Stimulated activated CD8-positive, alpha-beta memory T cell treated with anti-CD3 and anti-CD28 coated beads, Interleukin-15, amount 100 ng/mL, for 24 hours (primary cell): ENCODE measurements around the gene EGF.
"Not testable (repeated sequence)": the region's sequence is repeated elsewhere in the genome, so short reads cannot be mapped to it uniquely, and the experiment has no call there.

Source experiments
- DNase-seq: peaks from one replicate; pipeline ENCODE4 v3.0.0-alpha.2; 2020; ENCODE audit warnings: low read depth

The EGF gene

GRCh38 chr4:109914322-109914721 lies 1.6 kb downstream of the EGF start:
- no peak for DNase-seq

- no peak for DNase-seq
Measured at GRCh38 chr4:109915385-109916026, 2.8 kb downstream of the EGF start.

GRCh38 chr4:109916027-109916409 lies 3.3 kb downstream of the EGF start:
- no peak for DNase-seq

DNA sequence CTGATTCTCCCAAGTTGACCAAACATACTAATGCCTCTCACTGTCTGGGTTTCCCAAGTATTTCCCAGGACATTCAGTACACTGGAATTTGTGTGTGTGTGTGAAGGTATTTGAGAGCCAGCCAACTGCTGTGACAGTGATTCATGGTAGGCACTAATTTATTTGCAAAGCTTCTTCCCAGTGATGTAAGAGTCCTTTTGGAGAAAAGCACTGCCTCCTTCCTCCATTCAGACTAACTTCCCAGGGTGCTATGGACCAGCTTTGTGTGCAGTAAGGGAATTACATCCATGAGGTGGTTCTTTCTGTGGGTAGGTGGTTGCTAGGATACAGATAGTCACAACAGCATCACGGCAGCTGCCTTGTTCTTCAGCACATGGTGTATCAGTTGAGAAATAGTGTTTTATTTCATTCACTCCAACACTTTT lies 8.7 kb downstream of the EGF start:
- no peak for DNase-seq

DNA sequence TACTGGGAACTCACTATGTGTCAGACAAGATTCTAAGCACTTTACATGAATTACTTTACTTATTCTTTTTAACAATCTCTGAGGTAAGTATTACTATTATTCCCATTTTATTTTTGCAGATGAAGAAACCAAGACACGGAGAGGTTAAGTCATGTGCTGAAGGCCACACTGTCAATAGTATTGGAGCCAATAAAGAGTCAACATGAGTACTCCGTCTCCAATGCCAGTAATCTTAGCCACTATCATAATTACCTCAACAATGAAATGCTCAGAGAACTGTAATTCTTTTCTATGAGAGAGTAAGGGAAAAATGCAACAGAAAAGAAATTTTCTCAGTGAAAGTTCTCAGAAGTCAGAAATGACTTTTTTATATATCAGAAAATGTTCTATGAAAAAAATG lies 12.7 kb downstream of the EGF start:
- DNase-seq = no peak

GRCh38 chr4:109928327-109929045 lies 15.8 kb downstream of the EGF start:
- DNase-seq = no peak

DNA sequence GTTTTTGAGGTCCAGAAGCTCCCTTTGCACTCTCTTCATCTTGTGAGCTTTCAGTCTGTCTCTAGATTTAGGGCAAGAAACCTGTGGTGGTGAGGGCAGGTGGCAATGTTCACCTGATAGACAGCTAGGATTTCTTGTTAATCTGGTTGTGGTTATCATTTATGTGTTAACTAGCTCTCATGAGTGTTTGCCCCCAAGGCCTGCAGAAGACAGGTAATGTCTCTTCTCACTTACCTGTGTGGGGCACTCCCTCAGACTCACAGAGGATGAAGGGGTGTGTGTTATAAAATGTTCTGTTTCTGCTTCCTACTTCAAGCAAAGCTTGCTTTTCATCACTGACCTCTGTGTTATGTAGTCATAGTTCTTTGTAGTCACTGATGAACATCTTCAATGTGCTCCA lies 17.8 kb downstream of the EGF start:
- DNase-seq = no peak

DNA sequence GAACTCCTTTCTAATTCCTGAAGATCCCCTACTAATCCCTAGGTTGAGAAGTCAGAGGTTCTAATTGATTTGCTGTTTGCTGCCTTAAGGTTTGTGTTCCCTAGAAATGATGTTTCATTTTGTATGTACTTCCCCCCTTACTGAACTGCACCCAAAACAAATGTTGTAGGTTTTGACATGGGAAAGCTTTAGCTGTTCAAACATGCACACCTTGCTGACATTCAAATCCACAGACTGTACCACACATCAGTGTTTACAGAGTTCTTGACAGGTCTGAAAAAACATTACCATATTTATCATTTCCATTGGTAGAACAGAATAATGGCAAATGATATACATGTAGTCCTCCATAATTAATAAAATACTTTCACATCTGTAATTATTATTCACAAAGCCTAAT lies 18.2 kb downstream of the EGF start:
- no peak for DNase-seq

GRCh38 chr4:109931318-109931717 lies 18.6 kb downstream of the EGF start:
- DNase-seq = no peak

DNA sequence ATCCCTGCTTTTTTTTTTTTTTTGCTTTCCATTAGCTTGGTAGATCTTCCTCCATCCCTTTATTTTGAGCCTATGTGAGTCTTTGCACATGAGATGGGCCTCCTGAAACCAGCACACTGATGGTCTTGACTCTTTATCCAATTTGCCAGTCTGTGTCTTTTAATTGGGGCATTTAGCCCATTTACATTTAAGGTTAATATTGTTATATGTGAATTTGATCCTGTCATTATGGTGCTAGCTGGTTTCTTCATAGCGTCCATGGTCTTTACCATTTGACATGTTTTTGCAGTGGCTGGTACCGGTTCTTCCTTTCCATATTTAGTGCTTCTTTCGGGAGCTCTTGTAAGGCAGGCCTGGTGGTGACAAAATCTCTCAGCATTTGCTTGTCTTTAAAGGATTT lies 24.7 kb downstream of the EGF start:
- not testable (repeated sequence) for DNase-seq

GRCh38 chr4:109939190-109939589 lies 26.5 kb downstream of the EGF start:
- no peak for DNase-seq

DNA sequence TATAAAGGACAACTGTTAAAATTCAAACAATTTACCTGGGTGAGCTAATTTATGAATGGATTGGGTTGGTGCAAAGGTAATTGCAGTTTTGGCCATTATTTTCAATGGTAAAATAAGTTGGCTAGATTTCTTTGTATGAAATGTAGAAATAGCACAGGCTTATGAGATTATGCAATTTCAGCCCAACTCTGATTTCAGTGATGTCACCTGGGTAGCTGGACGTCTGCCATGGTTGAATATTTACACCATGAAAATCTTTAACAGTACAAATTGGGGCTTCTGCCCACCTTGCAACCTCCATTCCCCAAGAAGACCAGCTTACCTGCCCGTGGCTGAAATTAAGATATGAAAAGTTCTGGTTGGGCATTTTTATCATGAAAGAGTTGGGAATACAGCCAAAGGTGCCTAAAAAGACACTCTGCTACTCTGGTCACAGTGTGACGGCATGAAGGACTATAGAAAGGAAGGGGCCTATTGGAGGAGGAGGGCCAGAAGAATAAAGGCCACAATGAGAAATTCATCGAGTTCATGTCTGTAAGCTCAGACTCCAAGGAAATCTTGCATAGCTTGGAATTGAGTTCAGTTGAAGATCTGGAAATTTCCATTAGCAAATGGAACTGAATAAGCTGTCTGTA lies 29.7 kb downstream of the EGF start:
- no peak for DNase-seq

DNA sequence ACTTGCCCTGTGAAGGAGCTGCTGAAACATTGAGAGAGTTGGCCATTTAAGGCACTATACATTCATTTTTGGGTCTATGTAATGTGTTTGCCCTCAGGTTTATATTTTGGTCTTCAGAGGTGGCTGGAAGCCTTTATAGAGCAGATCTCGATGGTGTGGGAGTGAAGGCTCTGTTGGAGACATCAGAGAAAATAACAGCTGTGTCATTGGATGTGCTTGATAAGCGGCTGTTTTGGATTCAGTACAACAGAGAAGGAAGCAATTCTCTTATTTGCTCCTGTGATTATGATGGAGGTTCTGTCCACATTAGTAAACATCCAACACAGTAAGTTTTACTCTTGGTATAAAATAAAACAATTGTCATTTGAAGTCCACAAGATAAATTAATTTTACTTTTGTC lies 31.1 kb downstream of the EGF start:
- DNase-seq = no peak

GRCh38 chr4:109944591-109944990 lies 31.9 kb downstream of the EGF start:
- no peak for DNase-seq

DNA sequence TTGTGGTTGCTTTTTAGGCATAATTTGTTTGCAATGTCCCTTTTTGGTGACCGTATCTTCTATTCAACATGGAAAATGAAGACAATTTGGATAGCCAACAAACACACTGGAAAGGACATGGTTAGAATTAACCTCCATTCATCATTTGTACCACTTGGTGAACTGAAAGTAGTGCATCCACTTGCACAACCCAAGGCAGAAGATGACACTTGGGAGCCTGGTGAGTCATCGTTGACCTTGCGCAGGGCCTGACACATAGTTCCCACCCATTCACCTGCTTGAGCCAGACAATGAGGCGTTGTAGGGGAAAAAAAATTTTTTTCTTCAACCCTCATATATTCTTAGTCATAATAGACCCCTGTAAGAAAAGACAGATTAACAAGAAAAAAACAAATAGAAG lies 32.4 kb downstream of the EGF start:
- no peak for DNase-seq

- DNase-seq = no peak
Measured at GRCh38 chr4:109946120-109946519, 33.4 kb downstream of the EGF start.

DNA sequence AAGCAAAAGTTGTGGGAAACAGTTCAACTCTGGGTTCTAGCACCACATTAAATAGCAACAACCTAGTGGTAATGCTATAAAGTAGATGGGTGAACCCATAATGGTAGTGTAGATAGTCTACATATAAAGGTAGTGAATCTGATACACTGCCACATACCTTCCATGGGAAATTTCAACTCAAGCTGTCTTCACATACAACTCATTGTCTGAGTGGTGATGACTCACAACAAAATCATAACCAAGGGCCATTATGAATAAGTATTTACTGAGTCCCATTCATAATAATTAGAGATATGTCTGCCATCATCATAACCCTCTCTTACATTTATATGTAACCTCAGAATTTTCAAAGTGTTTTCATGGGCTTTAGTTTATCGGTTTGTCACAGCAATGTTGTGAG lies 34.8 kb downstream of the EGF start:
- no peak for DNase-seq

- DNase-seq = no peak
Measured at GRCh38 chr4:109947918-109948317, 35.2 kb downstream of the EGF start.

- not testable (repeated sequence) for DNase-seq
Measured at GRCh38 chr4:109949099-109949718, 36.5 kb downstream of the EGF start.

DNA sequence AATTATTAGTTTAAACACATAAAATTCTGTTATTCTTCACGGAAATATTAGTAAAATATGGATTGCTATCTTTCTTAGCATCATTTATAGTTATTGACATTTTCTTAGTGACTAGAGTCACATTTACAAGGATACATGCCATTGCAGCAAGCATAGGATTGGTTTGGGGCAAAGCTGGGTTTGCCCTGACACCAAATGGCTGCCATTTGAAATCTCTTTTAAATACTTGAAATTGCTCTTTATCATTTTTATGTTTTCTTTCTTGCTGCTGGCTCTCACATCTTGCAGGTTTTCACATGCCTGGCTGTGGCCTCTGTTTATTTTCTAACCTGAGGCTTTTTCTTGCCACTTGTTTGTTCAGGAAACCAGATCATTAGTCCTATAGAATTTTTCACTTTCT lies 39.9 kb downstream of the EGF start:
- no peak for DNase-seq

GRCh38 chr4:109953556-109953955 lies 40.9 kb downstream of the EGF start:
- no peak for DNase-seq

DNA sequence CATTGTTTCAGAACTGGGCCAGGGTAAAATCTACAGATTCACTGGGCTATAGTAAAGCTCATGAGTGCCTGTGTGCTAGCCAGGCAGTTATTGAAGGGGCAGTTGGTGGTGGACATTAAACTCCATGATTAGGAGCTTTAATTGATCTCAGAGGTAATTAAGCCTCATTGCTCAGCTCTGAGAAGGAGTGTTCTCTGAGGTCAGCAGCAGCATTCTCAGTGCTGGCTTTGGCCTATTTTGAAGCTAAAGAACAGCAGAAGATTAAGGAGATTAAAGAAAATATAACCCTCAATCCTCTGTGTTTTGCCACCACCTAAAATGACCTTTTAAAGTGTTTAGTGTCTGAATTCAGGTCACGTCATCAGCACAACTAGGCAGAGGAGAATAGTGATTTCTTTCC lies 42.5 kb downstream of the EGF start:
- no peak for DNase-seq

DNA sequence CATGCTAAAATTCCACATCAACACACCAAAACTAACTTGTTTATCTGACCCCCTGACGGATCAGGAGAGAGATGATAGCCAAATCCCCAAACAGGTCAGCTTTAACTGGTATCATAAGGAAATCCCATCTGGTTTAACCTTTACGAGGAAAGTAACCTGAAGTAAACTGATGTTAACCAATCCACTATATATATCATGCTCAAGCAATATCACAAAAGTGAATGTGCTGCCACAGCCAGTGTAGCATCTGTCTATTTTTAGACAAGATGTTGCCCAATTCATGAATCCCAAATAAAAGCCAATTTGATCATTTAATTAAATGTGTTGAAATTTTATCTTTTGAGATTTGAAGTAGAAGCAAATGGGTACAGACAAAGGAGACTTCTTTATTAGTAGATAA lies 44.5 kb downstream of the EGF start:
- DNase-seq = no peak
